SK-N-SH treated with all-trans-retinoic acid at 6 μM for 48 hours (cell line): Measurements from ENCODE around the gene SMAD5.

Experiments
- ESRRG ChIP-seq: fragments of 250-450 bp; sonication (Bioruptor Pico); IDR thresholded peaks from 2 replicates; pipeline ENCODE4 v1.6.1; 2021; ENCODE audit warnings: mild to moderate bottlenecking
- PPARA ChIP-seq: fragments of 250-450 bp; sonication (Bioruptor Pico); IDR thresholded peaks from 2 replicates; pipeline ENCODE4 v1.5.0; 2020; ENCODE audit warnings: mild to moderate bottlenecking, borderline replicate concordance
- SNAI2 ChIP-seq: fragments of 250-450 bp; sonication (Bioruptor Pico); IDR thresholded peaks from 2 replicates; pipeline ENCODE4 v1.5.0; 2020; ENCODE audit warnings: mild to moderate bottlenecking, moderate library complexity
- TCF4 ChIP-seq: fragments of 250-450 bp; sonication (Bioruptor Pico); IDR thresholded peaks from 2 replicates; pipeline ENCODE4 v1.8.0; 2021; ENCODE audit warnings: mild to moderate bottlenecking, moderate library complexity, borderline replicate concordance
- ZFP3 ChIP-seq: fragments of 250-450 bp; sonication (Bioruptor Pico); IDR thresholded peaks from 2 replicates; pipeline ENCODE4 v1.5.0; 2020; ENCODE audit warnings: mild to moderate bottlenecking, moderate library complexity
- ZFP30 ChIP-seq: fragments of 450-650 bp; formaldehyde crosslinking; IDR thresholded peaks from 2 replicates; pipeline ENCODE4 v1.5.0; 2022; ENCODE audit warnings: mild to moderate bottlenecking, moderate library complexity
- ZNF565 ChIP-seq: fragments of 450-650 bp; formaldehyde crosslinking; conservative IDR thresholded peaks from 2 replicates; pipeline ENCODE4 v1.5.0; 2020; ENCODE audit warnings: low read depth, mild to moderate bottlenecking, moderate library complexity
- ZNF70 ChIP-seq: fragments of 450-650 bp; formaldehyde crosslinking; IDR thresholded peaks from 2 replicates; pipeline ENCODE4 v1.5.0; 2020; ENCODE audit warnings: mild to moderate bottlenecking, moderate library complexity
- ZNF8 ChIP-seq: fragments of 450-650 bp; formaldehyde crosslinking; IDR thresholded peaks from 2 replicates; pipeline ENCODE4 v1.5.0; 2020; ENCODE audit warnings: mild to moderate bottlenecking, moderate library complexity
- TF ChIP-seq, protein P1 (sequence below): fragments of 250-450 bp; sonication (Bioruptor Pico); IDR thresholded peaks from 2 replicates; pipeline ENCODE4 v1.8.0; 2021; ENCODE audit warnings: low read depth, mild to moderate bottlenecking, moderate library complexity, borderline replicate concordance
- TF ChIP-seq, protein P2 (sequence below): fragments of 250-450 bp; sonication (Bioruptor Pico); IDR thresholded peaks from 2 replicates; pipeline ENCODE4 v1.5.1; 2020; ENCODE audit warnings: low read depth, mild to moderate bottlenecking, moderate library complexity
- TF ChIP-seq, protein P3 (sequence below): fragments of 250-450 bp; sonication (Bioruptor Pico); IDR thresholded peaks from 2 replicates; pipeline ENCODE4 v1.8.0; 2020; ENCODE audit warnings: mild to moderate bottlenecking, moderate library complexity, borderline replicate concordance

DNA sequence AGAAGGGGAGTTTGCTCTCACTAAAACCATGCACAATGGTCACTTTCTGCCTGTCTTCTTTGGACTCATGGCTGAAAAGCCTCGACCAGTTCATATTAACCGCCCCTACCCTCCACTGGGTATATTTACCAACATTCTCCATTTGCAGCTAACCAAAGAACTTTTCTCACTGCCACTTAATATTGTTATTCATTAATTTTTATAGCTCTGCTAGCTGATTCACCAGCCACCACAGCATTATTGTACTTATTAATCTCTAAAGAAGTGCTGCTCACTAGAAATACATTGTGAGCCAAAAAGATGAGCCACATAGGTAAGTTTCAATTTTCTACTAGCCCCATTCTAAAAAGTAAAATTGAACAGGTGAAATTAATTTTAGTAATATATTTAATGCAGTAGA is 93.8 kb downstream of the SMAD5 start:
- TF ChIP-seq, protein P1, sequence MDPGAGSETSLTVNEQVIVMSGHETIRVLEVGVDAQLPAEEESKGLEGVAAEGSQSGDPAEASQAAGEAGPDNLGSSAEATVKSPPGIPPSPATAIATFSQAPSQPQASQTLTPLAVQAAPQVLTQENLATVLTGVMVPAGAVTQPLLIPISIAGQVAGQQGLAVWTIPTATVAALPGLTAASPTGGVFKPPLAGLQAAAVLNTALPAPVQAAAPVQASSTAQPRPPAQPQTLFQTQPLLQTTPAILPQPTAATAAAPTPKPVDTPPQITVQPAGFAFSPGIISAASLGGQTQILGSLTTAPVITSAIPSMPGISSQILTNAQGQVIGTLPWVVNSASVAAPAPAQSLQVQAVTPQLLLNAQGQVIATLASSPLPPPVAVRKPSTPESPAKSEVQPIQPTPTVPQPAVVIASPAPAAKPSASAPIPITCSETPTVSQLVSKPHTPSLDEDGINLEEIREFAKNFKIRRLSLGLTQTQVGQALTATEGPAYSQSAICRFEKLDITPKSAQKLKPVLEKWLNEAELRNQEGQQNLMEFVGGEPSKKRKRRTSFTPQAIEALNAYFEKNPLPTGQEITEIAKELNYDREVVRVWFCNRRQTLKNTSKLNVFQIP, result no peak
- TF ChIP-seq ZFP3 (CRISPR knock-in tag) (no peak), ZNF565 (CRISPR knock-in tag) (no peak), TCF4 (CRISPR knock-in tag) (no peak), ESRRG (CRISPR knock-in tag) (no peak), PPARA (CRISPR knock-in tag) (no peak), ZNF8 (CRISPR knock-in tag) (no peak), ZNF70 (CRISPR knock-in tag) (no peak), SNAI2 (CRISPR knock-in tag) (no peak), ZFP30 (CRISPR knock-in tag) (no peak)
- TF ChIP-seq, protein P2, sequence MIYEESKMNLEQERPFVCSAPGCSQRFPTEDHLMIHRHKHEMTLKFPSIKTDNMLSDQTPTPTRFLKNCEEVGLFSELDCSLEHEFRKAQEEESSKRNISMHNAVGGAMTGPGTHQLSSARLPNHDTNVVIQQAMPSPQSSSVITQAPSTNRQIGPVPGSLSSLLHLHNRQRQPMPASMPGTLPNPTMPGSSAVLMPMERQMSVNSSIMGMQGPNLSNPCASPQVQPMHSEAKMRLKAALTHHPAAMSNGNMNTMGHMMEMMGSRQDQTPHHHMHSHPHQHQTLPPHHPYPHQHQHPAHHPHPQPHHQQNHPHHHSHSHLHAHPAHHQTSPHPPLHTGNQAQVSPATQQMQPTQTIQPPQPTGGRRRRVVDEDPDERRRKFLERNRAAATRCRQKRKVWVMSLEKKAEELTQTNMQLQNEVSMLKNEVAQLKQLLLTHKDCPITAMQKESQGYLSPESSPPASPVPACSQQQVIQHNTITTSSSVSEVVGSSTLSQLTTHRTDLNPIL, result no peak
- TF ChIP-seq, protein P3, sequence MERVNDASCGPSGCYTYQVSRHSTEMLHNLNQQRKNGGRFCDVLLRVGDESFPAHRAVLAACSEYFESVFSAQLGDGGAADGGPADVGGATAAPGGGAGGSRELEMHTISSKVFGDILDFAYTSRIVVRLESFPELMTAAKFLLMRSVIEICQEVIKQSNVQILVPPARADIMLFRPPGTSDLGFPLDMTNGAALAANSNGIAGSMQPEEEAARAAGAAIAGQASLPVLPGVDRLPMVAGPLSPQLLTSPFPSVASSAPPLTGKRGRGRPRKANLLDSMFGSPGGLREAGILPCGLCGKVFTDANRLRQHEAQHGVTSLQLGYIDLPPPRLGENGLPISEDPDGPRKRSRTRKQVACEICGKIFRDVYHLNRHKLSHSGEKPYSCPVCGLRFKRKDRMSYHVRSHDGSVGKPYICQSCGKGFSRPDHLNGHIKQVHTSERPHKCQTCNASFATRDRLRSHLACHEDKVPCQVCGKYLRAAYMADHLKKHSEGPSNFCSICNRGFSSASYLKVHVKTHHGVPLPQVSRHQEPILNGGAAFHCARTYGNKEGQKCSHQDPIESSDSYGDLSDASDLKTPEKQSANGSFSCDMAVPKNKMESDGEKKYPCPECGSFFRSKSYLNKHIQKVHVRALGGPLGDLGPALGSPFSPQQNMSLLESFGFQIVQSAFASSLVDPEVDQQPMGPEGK (CRISPR knock-in tag), result no peak
